Tibial nerve (tissue), 3 donors: ENCODE data around the gene SLX4.

Experiments used
- POLR2A ChIP-seq, 2 donors: fragments of 450-650 bp; IDR thresholded peaks; one replicate each; pipeline ENCODE4 v1.6.1; 2017; ENCODE audit warnings: antibody characterized with exemption in 2 of 2, mild to moderate bottlenecking in 2 of 2, moderate library complexity in 2 of 2
- TF ChIP-seq, protein P1 (sequence below), 5 experiments: fragments of 200-600 bp in 3 of 5; fragments of 450-650 bp in 2 of 5; sonication (generic) in 3 of 5; IDR thresholded peaks; one replicate each; pipeline ENCODE4 v1.5.1; 2016 to 2019; ENCODE audit warnings: antibody characterized with exemption in 5 of 5, mild to moderate bottlenecking in 3 of 5, moderate library complexity in 2 of 5

DNA sequence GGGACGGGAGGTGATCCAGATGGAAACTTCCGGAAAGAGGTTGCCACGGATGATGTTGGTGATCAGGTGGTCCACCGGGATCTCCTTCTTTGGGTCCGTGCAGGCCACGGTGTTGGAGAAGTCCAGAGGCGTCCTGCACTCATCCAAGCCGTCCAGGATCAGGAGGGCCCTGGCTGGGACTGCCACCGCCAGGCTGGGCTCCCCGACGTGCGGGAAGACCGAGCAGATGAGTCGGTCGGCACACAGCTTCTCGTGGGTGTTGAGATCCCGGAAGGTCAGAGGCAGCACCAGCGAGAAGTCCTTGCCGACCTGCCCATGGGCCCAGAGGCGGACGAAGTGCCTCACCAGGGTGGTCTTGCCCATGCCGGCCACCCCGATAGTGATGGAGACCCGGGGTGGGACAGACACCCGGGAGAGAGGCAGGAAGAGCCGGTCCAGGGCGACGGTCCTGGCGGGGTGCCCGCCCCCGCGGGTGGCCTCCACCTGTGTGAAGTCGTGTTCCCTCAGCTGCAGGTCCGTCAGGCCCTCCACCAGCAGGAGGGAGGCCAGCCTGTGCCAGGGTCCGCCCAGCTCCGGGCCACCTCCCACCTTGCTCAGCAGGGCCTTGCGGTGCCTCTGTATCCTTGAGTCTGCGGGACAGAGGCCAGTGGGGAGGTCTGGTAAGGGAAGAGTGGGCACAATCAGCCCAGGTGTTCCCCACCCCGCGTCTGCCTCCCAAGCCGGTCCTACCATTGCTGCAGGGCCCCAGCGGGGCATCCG lies 47.1 kb downstream of the SLX4 start:
- TF ChIP-seq POLR2A (IDR thresholded peaks at IDR 0.05): no peak
- TF ChIP-seq, protein P1, sequence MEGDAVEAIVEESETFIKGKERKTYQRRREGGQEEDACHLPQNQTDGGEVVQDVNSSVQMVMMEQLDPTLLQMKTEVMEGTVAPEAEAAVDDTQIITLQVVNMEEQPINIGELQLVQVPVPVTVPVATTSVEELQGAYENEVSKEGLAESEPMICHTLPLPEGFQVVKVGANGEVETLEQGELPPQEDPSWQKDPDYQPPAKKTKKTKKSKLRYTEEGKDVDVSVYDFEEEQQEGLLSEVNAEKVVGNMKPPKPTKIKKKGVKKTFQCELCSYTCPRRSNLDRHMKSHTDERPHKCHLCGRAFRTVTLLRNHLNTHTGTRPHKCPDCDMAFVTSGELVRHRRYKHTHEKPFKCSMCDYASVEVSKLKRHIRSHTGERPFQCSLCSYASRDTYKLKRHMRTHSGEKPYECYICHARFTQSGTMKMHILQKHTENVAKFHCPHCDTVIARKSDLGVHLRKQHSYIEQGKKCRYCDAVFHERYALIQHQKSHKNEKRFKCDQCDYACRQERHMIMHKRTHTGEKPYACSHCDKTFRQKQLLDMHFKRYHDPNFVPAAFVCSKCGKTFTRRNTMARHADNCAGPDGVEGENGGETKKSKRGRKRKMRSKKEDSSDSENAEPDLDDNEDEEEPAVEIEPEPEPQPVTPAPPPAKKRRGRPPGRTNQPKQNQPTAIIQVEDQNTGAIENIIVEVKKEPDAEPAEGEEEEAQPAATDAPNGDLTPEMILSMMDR (IDR thresholded peaks at IDR 0.05): no peak
